Measurements from ENCODE around the gene ARIH2.

- TF ChIP-seq POLR2AphosphoS5 (IDR thresholded peaks at IDR 0.05; ENCODE audit: low read depth, low read length) (no peak), TAF1 (IDR thresholded peaks at IDR 0.05; ENCODE audit: borderline replicate concordance, insufficient read depth, low read length) (no peak), FOXP2 (optimal IDR thresholded peaks at IDR 0.05; ENCODE audit: borderline replicate concordance, extremely low read depth, extremely low read length, insufficient read depth) (no peak), REST (IDR thresholded peaks at IDR 0.05; ENCODE audit: insufficient read depth in 1 of 2, low read depth in 2 of 2, low read length in 2 of 2) (no peak), SIN3A (IDR thresholded peaks at IDR 0.05; ENCODE audit: borderline replicate concordance, insufficient read depth, low read length) (no peak)
These were observed 34.0 kb downstream of the ARIH2 start for GRCh38 chr3:48952510-48953118.
